GM23338 (cell line): ENCODE data around the gene GRIK2. TPM values are rescaled to one million over a fixed set of nuclear protein-coding genes. Genes with fewer than 3 reads are reported as not detected.

Experiments
- ATAC-seq: fragments of 200-7000 bp; cut with Tn5 transposase; 3 replicates; pipeline ENCODE4 v1.9.1; 2020
- DNase-seq: peaks from one replicate; pipeline ENCODE4 v3.0.0-alpha.2; 2015; ENCODE audit warnings: low spot score
- H2AFZ ChIP-seq: fragments of 200-600 bp; sonication (generic); 2 replicates; pipeline ENCODE4 v1.8.0; 2016; ENCODE audit warnings: antibody characterized with exemption, mild to moderate bottlenecking, moderate library complexity
- H3F3A ChIP-seq: fragments of 200-600 bp; sonication (generic); replicated peaks from 2 replicates; pipeline ENCODE4 v1.8.0; 2017; ENCODE audit warnings: antibody characterized with exemption, mixed run types, low read depth
- H3K27ac ChIP-seq: fragments of 200-600 bp; sonication (generic); 2 replicates; pipeline ENCODE4 v1.6.1; 2016; ENCODE audit warnings: low read depth
- H3K27me3 ChIP-seq: fragments of 200-600 bp; sonication (generic); 2 replicates; pipeline ENCODE4 v1.8.0; 2016; ENCODE audit warnings: mild to moderate bottlenecking, mixed run types, moderate library complexity; ENCODE audit not compliant: insufficient read depth
- H3K36me3 ChIP-seq: fragments of 200-600 bp; sonication (generic); 2 replicates; pipeline ENCODE4 v1.8.0; 2016; ENCODE audit warnings: mild to moderate bottlenecking; ENCODE audit not compliant: insufficient read depth
- H3K4me1 ChIP-seq: fragments of 200-600 bp; sonication (generic); 2 replicates; pipeline ENCODE4 v1.8.0; 2016; ENCODE audit warnings: mild to moderate bottlenecking, moderate library complexity; ENCODE audit not compliant: insufficient read depth
- H3K4me2 ChIP-seq: fragments of 200-600 bp; sonication (generic); 2 replicates; pipeline ENCODE4 v1.7.1; 2017; ENCODE audit warnings: mixed run types
- H3K4me3 ChIP-seq: fragments of 200-600 bp; sonication (generic); 2 replicates; pipeline ENCODE4 v1.6.1; 2016; ENCODE audit warnings: mixed run types
- H3K79me2 ChIP-seq: fragments of 200-600 bp; sonication (generic); replicated peaks from 2 replicates; pipeline ENCODE4 v1.8.0; 2017; ENCODE audit warnings: mild to moderate bottlenecking; ENCODE audit not compliant: insufficient read depth
- H3K9me2 ChIP-seq: fragments of 200-600 bp; sonication (generic); 2 replicates; pipeline ENCODE4 v1.8.0; 2017; ENCODE audit not compliant: insufficient read depth
- H4K20me1 ChIP-seq: fragments of 200-600 bp; sonication (generic); replicated peaks from 2 replicates; pipeline ENCODE4 v1.8.0; 2017; ENCODE audit warnings: mild to moderate bottlenecking; ENCODE audit not compliant: insufficient read depth
- H3K27ac Mint-ChIP-seq: 2 replicates; pipeline ENCODE4 v1.8.0; 2020; ENCODE audit warnings: inconsistent platforms, mild to moderate bottlenecking, moderate library complexity, mixed read lengths
- H3K27me3 Mint-ChIP-seq: 3 replicates; pipeline ENCODE4 v1.8.0; 2022; ENCODE audit warnings: low read depth, mild to moderate bottlenecking, moderate library complexity, mixed read lengths, inconsistent platforms; ENCODE audit not compliant: insufficient read depth, poor library complexity
- H3K36me3 Mint-ChIP-seq: 3 replicates; pipeline ENCODE4 v1.8.0; 2021; ENCODE audit warnings: low read depth, mild to moderate bottlenecking, inconsistent platforms, moderate library complexity, mixed read lengths
- H3K4me1 Mint-ChIP-seq: 3 replicates; pipeline ENCODE4 v1.8.0; 2020; ENCODE audit warnings: mild to moderate bottlenecking, inconsistent platforms, mixed read lengths
- H3K4me3 Mint-ChIP-seq: 3 replicates; pipeline ENCODE4 v1.8.0; 2021; ENCODE audit warnings: moderate library complexity, mild to moderate bottlenecking, inconsistent platforms, mixed read lengths
- H3K9me3 Mint-ChIP-seq: 3 replicates; pipeline ENCODE4 v1.8.0; 2020; ENCODE audit warnings: moderate library complexity, mild to moderate bottlenecking, inconsistent platforms, mixed read lengths
- CREB1 ChIP-seq: fragments of 250-450 bp; sonication (Bioruptor Pico); IDR thresholded peaks from 2 replicates; pipeline ENCODE4 v1.5.0; 2020; ENCODE audit warnings: low read depth, mild to moderate bottlenecking, moderate library complexity
- CTCF ChIP-seq, 2 experiments: fragments of 200-600 bp in 1 of 2; sonication (generic) in 1 of 2; conservative IDR thresholded peaks; 2 replicates each; pipeline versions ENCODE4 v1.5.1 to v1.6.1; 2016 to 2017; ENCODE audit warnings: antibody characterized with exemption in 2 of 2, low read depth in 2 of 2, mild to moderate bottlenecking in 2 of 2, moderate library complexity in 1 of 2
- ETS1 ChIP-seq: IDR thresholded peaks from 2 replicates; pipeline ENCODE4 v1.6.1; 2016; ENCODE audit warnings: antibody characterized with exemption
- EZH2 ChIP-seq: fragments of 200-600 bp; sonication (generic); IDR thresholded peaks from one replicate; pipeline ENCODE4 v1.8.0; 2017; ENCODE audit warnings: antibody characterized with exemption, mild to moderate bottlenecking, low read depth; ENCODE audit not compliant: unreplicated experiment
- EZH2phosphoT487 ChIP-seq: fragments of 200-600 bp; sonication (generic); IDR thresholded peaks from one replicate; pipeline ENCODE4 v1.8.1; 2018; ENCODE audit warnings: antibody characterized with exemption; ENCODE audit not compliant: unreplicated experiment
- JUNB ChIP-seq: IDR thresholded peaks from one replicate; pipeline ENCODE4 v1.6.1; 2016; ENCODE audit warnings: antibody characterized with exemption; ENCODE audit not compliant: unreplicated experiment
- NANOG ChIP-seq: IDR thresholded peaks from 2 replicates; pipeline ENCODE4 v1.6.1; 2016; ENCODE audit warnings: antibody characterized with exemption, borderline replicate concordance
- POLR2AphosphoS5 ChIP-seq: IDR thresholded peaks from 2 replicates; pipeline ENCODE4 v1.6.1; 2016; ENCODE audit warnings: antibody characterized with exemption, low read depth
- REST ChIP-seq: IDR thresholded peaks from one replicate; pipeline ENCODE4 v1.6.1; 2018; ENCODE audit warnings: antibody characterized with exemption; ENCODE audit not compliant: unreplicated experiment
- STAT1 ChIP-seq: IDR thresholded peaks from one replicate; pipeline ENCODE4 v1.6.1; 2016; ENCODE audit warnings: antibody characterized with exemption; ENCODE audit not compliant: unreplicated experiment
- ZNF114 ChIP-seq: fragments of 250-450 bp; sonication (Bioruptor Pico); IDR thresholded peaks from 2 replicates; pipeline ENCODE4 v1.5.0; 2020; ENCODE audit warnings: mild to moderate bottlenecking, moderate library complexity
- ZNF331 ChIP-seq: fragments of 250-450 bp; sonication (Bioruptor Pico); IDR thresholded peaks from 2 replicates; pipeline ENCODE4 v1.5.0; 2020; ENCODE audit warnings: low read depth, mild to moderate bottlenecking, moderate library complexity
- ZNF462 ChIP-seq: fragments of 250-450 bp; sonication (Bioruptor Pico); IDR thresholded peaks from 2 replicates; pipeline ENCODE4 v1.5.0; 2020; ENCODE audit warnings: mild to moderate bottlenecking, moderate library complexity
- polyA plus RNA-seq: library from polyadenylated mRNA; unstranded; fragments of >200 nt; fragmentation: Nextera tagmentation; extraction: Ambion mirVana; gene quantifications from 2 replicates; pipeline ENCODE4 v1.2.1, GENCODE V29; 2016
- total RNA-seq: library from RNA; depleted of rRNA; stranded (reverse); fragments of >200 nt; shearing (Covaris generic); gene quantifications from 2 replicates; pipeline ENCODE4 v1.2.3, GENCODE V29; 2014

GRIK2 gene
- total and polyA plus RNA-seq, 2 experiments from 2014 or later, result 0.73 to 3.0 TPM

DNA sequence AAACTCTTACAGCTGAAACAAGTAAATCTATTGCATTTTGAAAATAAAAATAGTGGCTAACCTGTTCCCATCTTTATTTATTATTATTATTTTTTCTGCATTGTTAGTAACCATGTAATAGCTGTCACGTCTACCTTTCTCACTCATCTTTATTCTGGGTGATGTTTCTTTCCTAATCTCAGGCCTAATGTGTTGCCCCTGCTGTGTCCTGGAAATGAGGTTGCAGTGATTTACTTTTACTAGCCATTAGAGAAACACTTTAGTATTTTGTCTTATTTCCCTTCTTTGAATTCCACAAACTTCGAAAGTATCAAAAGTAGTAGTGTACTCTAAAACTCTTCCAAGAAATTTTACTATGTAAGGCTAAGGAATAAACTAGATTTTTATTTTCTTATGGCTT lies 546.9 kb downstream of the GRIK2 start:
- Histone ChIP-seq H3F3A (no peaks in the 10 kb centered on the region), H4K20me1 (no peaks in the 10 kb centered on the region), H3K79me2 (no peaks in the 10 kb centered on the region), H3K27ac (no peak overlapping the region), H3K4me2 (no peak overlapping the region), H3K9me2 (peaks cover 6% of the 10 kb centered on the region; the same call in 1 of the 2 replicates), H3K4me3 (no peak overlapping the region), H3K36me3 (no peaks in the 10 kb centered on the region), H3K27me3 (no peaks in the 10 kb centered on the region), H3K4me1 (no peaks in the 10 kb centered on the region; the same call in 1 of the 2 replicates), H2AFZ (0 out of 2 replicates have a peak overlapping the region, but pooled peaks have one; percentile 49)
- H3K4me1 Mint-ChIP-seq, result peaks cover 11% of the 10 kb centered on the region; the same call in 2 of the 3 replicates
- no peak for ATAC-seq
- H3K4me3 Mint-ChIP-seq, result no peak overlapping the region
- no peaks in the 10 kb centered on the region for H3K27me3 Mint-ChIP-seq
- H3K9me3 Mint-ChIP-seq, result peaks cover 18% of the 10 kb centered on the region
- H3K27ac Mint-ChIP-seq, result no peak overlapping the region
- no peak for DNase-seq
- H3K36me3 Mint-ChIP-seq, result peaks cover 17% of the 10 kb centered on the region; the same call in 2 of the 3 replicates
- TF ChIP-seq POLR2AphosphoS5, result no peak
- TF ChIP-seq STAT1, result no peak
- no peak for TF ChIP-seq ZNF114
- TF ChIP-seq ZNF331 (CRISPR knock-in tag), result no peak
- no peak for TF ChIP-seq EZH2
- no peak for TF ChIP-seq REST
- no peak for TF ChIP-seq ETS1
- TF ChIP-seq EZH2phosphoT487, result no peak
- no peak for TF ChIP-seq NANOG
- TF ChIP-seq ZNF462 (CRISPR knock-in tag), result no peak
- TF ChIP-seq CREB1, result no peak
- no peak for TF ChIP-seq JUNB
- TF ChIP-seq CTCF (conservative IDR thresholded peaks at IDR 0.05; ENCODE audit: low read depth in 2 of 2), result no peak
